Astrocyte of the cerebellum (primary cell): ENCODE data around the gene FRMD5.
"Not testable (repeated sequence)": the region's sequence is repeated elsewhere in the genome, so short reads cannot be mapped to it uniquely, and the experiment has no call there.

Experiments used
- DNase-seq: peaks from one replicate; pipeline ENCODE4 v3.0.0-alpha.2; 2011; ENCODE audit warnings: low read depth
- H3K4me3 ChIP-seq: 2 replicates; pipeline ENCODE4 v1.5.1; 2011; ENCODE audit warnings: mild to moderate bottlenecking, low read depth, low read length, moderate library complexity
- CTCF ChIP-seq: IDR thresholded peaks from 2 replicates; pipeline ENCODE4 v1.5.1; 2012; ENCODE audit warnings: low read length, low read depth, moderate library complexity, mild to moderate bottlenecking; ENCODE audit errors: missing control alignments
- in situ Hi-C: cut with HindIII; loops from 2 replicates; pipeline ENCODE4 v1.10.0; 2017; ENCODE audit warnings: low sequenced_read_pairs

FRMD5 gene

GRCh38 chr15:43852607-43853006, 342.5 kb downstream of the FRMD5 start:
- DNase-seq: no peak
- no peak overlapping the region for H3K4me3 ChIP-seq
- in situ Hi-C loops: no loop called here
- TF ChIP-seq CTCF: no peak

GRCh38 chr15:43851251-43851650, 343.8 kb downstream of the FRMD5 start:
- in situ Hi-C loops: no loop called here
- no peak overlapping the region for H3K4me3 ChIP-seq
- TF ChIP-seq CTCF: no peak
- no peak for DNase-seq

DNA sequence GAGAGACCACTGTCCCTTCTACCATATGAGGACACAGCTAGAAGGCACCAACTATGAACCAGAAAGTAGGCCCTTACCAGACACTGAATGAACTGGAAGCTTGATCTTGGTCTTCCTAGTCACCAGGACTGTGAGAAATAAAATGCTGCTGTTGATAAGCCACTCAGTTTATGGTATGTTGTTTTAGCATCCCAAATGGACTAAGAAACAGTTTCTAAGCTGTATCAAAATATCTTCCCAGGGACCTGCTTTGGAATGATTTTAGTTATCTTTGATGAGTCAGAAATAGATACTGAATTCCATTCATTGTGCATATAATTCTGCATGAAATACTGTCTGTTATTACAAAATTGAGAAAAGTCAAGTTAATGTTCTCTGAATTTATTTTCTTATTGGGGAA, 349.6 kb downstream of the FRMD5 start:
- no peak for TF ChIP-seq CTCF
- in situ Hi-C loops: no loop called here
- H3K4me3 ChIP-seq: no peak overlapping the region
- no peak for DNase-seq

- in situ Hi-C loops, DNase-seq: not testable (repeated sequence)
Measured at GRCh38 chr15:43832485-43832884, 362.6 kb downstream of the FRMD5 start.

GRCh38 chr15:43831519-43832052, 363.5 kb downstream of the FRMD5 start:
- in situ Hi-C loops, DNase-seq, H3K4me3 ChIP-seq: not testable (repeated sequence)

More at GRCh38 chr15:43832485-43832884, 362.6 kb downstream of the FRMD5 start:
- not testable (repeated sequence) for H3K4me3 ChIP-seq

DNA sequence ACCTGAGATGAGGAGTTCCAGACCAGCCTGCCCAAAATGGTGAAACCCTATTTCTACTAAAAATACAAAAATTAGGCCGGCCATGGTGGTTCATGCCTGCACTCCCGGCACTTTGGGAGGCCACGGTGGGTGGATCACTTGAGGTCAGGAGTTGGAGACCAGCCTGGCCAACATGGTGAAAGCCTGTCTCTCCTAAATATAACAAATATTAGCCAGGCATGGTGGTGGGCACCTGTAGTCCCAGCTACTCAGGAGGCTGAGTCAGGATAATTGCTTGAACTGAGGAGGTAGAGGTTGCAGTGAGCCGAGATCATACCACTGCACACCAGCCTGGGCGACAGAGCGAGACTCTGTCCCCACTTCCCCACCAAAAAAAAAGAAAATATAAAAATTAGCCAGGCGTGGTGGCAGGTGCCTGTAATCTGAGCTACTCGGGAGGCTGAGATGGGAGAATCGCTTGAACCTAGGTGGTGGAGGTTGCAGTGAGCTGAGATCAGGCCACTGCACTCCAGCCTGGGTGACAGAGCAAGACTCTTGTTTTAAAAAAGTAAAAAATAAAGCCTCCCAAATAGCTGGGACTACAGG, 364.3 kb downstream of the FRMD5 start:
- H3K4me3 ChIP-seq, in situ Hi-C loops, DNase-seq: not testable (repeated sequence)

DNA sequence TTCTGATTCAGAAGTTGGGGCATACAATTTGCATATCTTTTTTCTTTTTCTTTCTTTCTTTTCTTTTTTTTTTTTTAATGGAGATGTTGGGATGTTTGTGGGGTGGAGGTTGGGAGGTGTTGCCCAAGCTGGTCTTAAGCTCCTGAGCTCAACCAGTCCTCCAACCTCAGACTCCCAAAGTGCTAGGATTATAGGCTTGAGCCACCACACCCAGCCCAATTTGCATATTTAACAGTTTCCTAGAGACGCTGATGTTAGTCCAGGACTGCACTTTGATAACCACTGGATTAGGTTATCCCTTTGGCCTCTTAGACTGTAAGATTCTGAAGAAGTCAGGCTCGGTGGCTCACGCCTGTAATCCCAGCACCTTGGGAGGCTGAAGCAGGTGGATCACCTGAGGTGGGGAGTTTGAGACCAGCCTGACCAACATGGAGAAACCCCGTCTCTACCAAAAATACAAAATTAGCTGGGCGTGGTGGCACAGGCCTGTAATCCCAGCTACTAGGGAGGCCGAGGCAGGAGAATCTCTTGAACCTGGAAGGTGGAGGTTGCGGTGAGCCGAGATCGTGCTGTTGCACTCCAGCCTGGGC, 365.0 kb downstream of the FRMD5 start:
- in situ Hi-C loops, DNase-seq: not testable (repeated sequence)

GRCh38 chr15:43828061-43828657, 366.9 kb downstream of the FRMD5 start:
- DNase-seq: no peak
- in situ Hi-C loops: no loop called here
- H3K4me3 ChIP-seq: peak overlapping the region; percentile 7
- no peak for TF ChIP-seq CTCF

More for the DNA sequence above, 365.0 kb downstream of the FRMD5 start:
- not testable (repeated sequence) for H3K4me3 ChIP-seq
